OCI-LY3 (cell line): ENCODE results near the gene SMIM41.

ENCODE experiments used
- CTCF ChIP-seq: fragments of 200-600, 300-600 bp; sonication (generic); IDR thresholded peaks from 2 replicates; pipeline ENCODE4 v1.5.1; 2014; ENCODE audit warnings: antibody characterized with exemption, low read length, low read depth
- EZH2phosphoT487 ChIP-seq: fragments of 200-600 bp; shearing (Covaris generic); IDR thresholded peaks from 2 replicates; pipeline ENCODE4 v1.6.1; 2018; ENCODE audit warnings: antibody characterized with exemption, mixed run types, low read depth

DNA sequence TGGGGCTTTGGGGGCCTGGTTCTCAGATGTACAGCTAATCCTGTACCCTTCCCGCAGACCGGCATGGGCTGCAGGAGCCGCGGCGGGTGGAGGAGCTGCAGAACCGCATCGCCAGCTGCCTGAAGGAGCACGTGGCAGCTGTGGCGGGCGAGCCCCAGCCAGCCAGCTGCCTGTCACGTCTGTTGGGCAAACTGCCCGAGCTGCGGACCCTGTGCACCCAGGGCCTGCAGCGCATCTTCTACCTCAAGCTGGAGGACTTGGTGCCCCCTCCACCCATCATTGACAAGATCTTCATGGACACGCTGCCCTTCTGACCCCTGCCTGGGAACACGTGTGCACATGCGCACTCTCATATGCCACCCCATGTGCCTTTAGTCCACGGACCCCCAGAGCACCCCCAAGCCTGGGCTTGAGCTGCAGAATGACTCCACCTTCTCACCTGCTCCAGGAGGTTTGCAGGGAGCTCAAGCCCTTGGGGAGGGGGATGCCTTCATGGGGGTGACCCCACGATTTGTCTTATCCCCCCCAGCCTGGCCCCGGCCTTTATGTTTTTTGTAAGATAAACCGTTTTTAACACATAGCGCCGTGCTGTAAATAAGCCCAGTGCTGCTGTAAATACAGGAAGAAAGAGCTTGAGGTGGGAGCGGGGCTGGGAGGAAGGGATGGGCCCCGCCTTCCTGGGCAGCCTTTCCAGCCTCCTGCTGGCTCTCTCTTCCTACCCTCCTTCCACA is 20.7 kb upstream of the SMIM41 start:
- no peak for TF ChIP-seq CTCF
- no peak for TF ChIP-seq EZH2phosphoT487
